HEK293 (cell line): ENCODE measurements around the gene AATF.

Experiments
- CTCF ChIA-PET: fragments of 350-600 bp; formaldehyde crosslinking; extraction: SDS; loops from one replicate; lab custom pipeline; 2021; ENCODE audit warnings: antibody characterized with exemption; lab: Yijun Ruan, JAX
- POLR2A ChIA-PET: fragments of 300-600 bp; formaldehyde crosslinking; extraction: SDS; loops from one replicate; lab custom pipeline; 2020; ENCODE audit warnings: antibody characterized with exemption, inconsistent platforms; lab: Yijun Ruan, JAX
- H3K27ac ChIP-seq: fragments of 200-500 bp; sonication (Bioruptor generic); 2 replicates; pipeline ENCODE4 v1.5.1; 2014; ENCODE audit warnings: low read depth, low read length, control low read depth, inconsistent platforms; ENCODE audit errors: extremely low read depth
- H3K36me3 ChIP-seq, 2 experiments: fragments of 200-500 bp in 1 of 2; sonication (Bioruptor generic) in 1 of 2; 1 replicate in 1 of 2; 2 replicates in 1 of 2; pipeline ENCODE4 v1.5.1; 2014 to 2017; ENCODE audit warnings: inconsistent platforms in 2 of 2, low read length in 2 of 2; ENCODE audit not compliant: control insufficient read depth in 2 of 2, insufficient read depth in 1 of 2
- H3K4me1 ChIP-seq: fragments of 200-500 bp; sonication (Bioruptor generic); 2 replicates; pipeline ENCODE4 v1.5.1; 2014; ENCODE audit warnings: mild to moderate bottlenecking, low read length, inconsistent platforms; ENCODE audit not compliant: control insufficient read depth, insufficient read depth
- H3K4me3 ChIP-seq: 2 replicates; pipeline ENCODE4 v1.5.1; 2011; ENCODE audit warnings: low read depth, mild to moderate bottlenecking, control low read depth, low read length, moderate library complexity
- H3K9me3 ChIP-seq: fragments of 200-500 bp; sonication (Bioruptor generic); 2 replicates; pipeline ENCODE4 v1.5.1; 2014; ENCODE audit warnings: low read depth, low read length, inconsistent platforms; ENCODE audit not compliant: control insufficient read depth, insufficient read depth
- EGR2 ChIP-seq: fragments of 450-650 bp; formaldehyde crosslinking; IDR thresholded peaks from 2 replicates; pipeline ENCODE4 v1.5.1; 2016; ENCODE audit warnings: low read depth, missing biosample characterization, missing genetic modification characterization
- HIC1 ChIP-seq: fragments of 450-650 bp; formaldehyde crosslinking; IDR thresholded peaks from 2 replicates; pipeline ENCODE4 v1.5.1; 2016; ENCODE audit warnings: missing biosample characterization, missing genetic modification characterization
- MEIS1 ChIP-seq: sonication (generic); formaldehyde crosslinking; IDR thresholded peaks from 2 replicates; pipeline ENCODE4 v1.8.1; 2022; ENCODE audit warnings: missing genetic modification reagents, mild to moderate bottlenecking, borderline replicate concordance
- MZF1 ChIP-seq: fragments of 450-650 bp; formaldehyde crosslinking; IDR thresholded peaks from 2 replicates; pipeline ENCODE4 v1.5.1; 2017; ENCODE audit warnings: missing biosample characterization, missing genetic modification characterization, borderline replicate concordance
- OVOL3 ChIP-seq: fragments of 450-650 bp; formaldehyde crosslinking; IDR thresholded peaks from 2 replicates; pipeline ENCODE4 v1.5.1; 2016; ENCODE audit warnings: missing biosample characterization, missing genetic modification characterization
- PRDM1 ChIP-seq: fragments of 450-650 bp; formaldehyde crosslinking; IDR thresholded peaks from 2 replicates; pipeline ENCODE4; 2016; ENCODE audit warnings: missing biosample characterization, missing genetic modification characterization
- SALL2 ChIP-seq: fragments of 450-650 bp; formaldehyde crosslinking; IDR thresholded peaks from 2 replicates; pipeline ENCODE4 v1.5.0; 2017; ENCODE audit warnings: missing biosample characterization, mild to moderate bottlenecking, missing genetic modification characterization, borderline replicate concordance
- SCRT2 ChIP-seq: fragments of 450-650 bp; formaldehyde crosslinking; IDR thresholded peaks from 2 replicates; pipeline ENCODE4 v1.5.1; 2016; ENCODE audit warnings: missing biosample characterization, missing genetic modification characterization
- WT1 ChIP-seq: fragments of 450-650 bp; formaldehyde crosslinking; IDR thresholded peaks from 2 replicates; pipeline ENCODE4 v1.5.1; 2016; ENCODE audit warnings: missing biosample characterization, missing genetic modification characterization
- YY1 ChIP-seq: fragments of 450-650 bp; formaldehyde crosslinking; IDR thresholded peaks from 2 replicates; pipeline ENCODE4 v1.5.1; 2018; ENCODE audit warnings: missing biosample characterization, missing genetic modification characterization
- ZBTB17 ChIP-seq: fragments of 450-650 bp; formaldehyde crosslinking; IDR thresholded peaks from 2 replicates; pipeline ENCODE4 v1.5.1; 2016; ENCODE audit warnings: missing biosample characterization, missing genetic modification characterization
- ZBTB20 ChIP-seq: fragments of 450-650 bp; formaldehyde crosslinking; IDR thresholded peaks from 2 replicates; pipeline ENCODE4 v1.5.1; 2016; ENCODE audit warnings: missing biosample characterization, missing genetic modification characterization
- ZBTB26 ChIP-seq: fragments of 450-650 bp; formaldehyde crosslinking; optimal IDR thresholded peaks from 2 replicates; pipeline ENCODE3; 2016; ENCODE audit warnings: missing biosample characterization, mild to moderate bottlenecking, missing genetic modification characterization
- ZIC2 ChIP-seq: fragments of 450-650 bp; formaldehyde crosslinking; IDR thresholded peaks from 2 replicates; pipeline ENCODE4 v1.5.1; 2016; ENCODE audit warnings: missing biosample characterization, missing genetic modification characterization
- ZNF16 ChIP-seq: fragments of 450-650 bp; formaldehyde crosslinking; IDR thresholded peaks from 2 replicates; pipeline ENCODE4 v1.5.1; 2016; ENCODE audit warnings: low read depth, missing biosample characterization, missing genetic modification characterization
- ZNF2 ChIP-seq: fragments of 450-650 bp; formaldehyde crosslinking; IDR thresholded peaks from 2 replicates; pipeline ENCODE4 v1.5.1; 2016; ENCODE audit warnings: missing biosample characterization, missing genetic modification characterization
- ZNF214 ChIP-seq: fragments of 450-650 bp; formaldehyde crosslinking; IDR thresholded peaks from 2 replicates; pipeline ENCODE4 v1.5.1; 2017; ENCODE audit warnings: missing biosample characterization, mild to moderate bottlenecking, missing genetic modification characterization, borderline replicate concordance
- ZNF221 ChIP-seq: fragments of 450-650 bp; formaldehyde crosslinking; IDR thresholded peaks from 2 replicates; pipeline ENCODE4 v1.5.1; 2017; ENCODE audit warnings: missing biosample characterization, missing genetic modification characterization, borderline replicate concordance
- ZNF302 ChIP-seq: fragments of 450-650 bp; formaldehyde crosslinking; IDR thresholded peaks from 2 replicates; pipeline ENCODE4 v1.5.1; 2016; ENCODE audit warnings: missing biosample characterization, missing genetic modification characterization, low read depth
- ZNF341 ChIP-seq: fragments of 450-650 bp; formaldehyde crosslinking; IDR thresholded peaks from 2 replicates; pipeline ENCODE4; 2016; ENCODE audit warnings: low read depth, missing biosample characterization, missing genetic modification characterization
- ZNF350 ChIP-seq: fragments of 450-650 bp; formaldehyde crosslinking; IDR thresholded peaks from 2 replicates; pipeline ENCODE4 v1.5.0; 2017; ENCODE audit warnings: missing biosample characterization, mild to moderate bottlenecking, missing genetic modification characterization
- ZNF366 ChIP-seq: fragments of 450-650 bp; formaldehyde crosslinking; conservative IDR thresholded peaks from 2 replicates; pipeline ENCODE4 v1.5.1; 2016; ENCODE audit warnings: missing biosample characterization, missing genetic modification characterization
- ZNF530 ChIP-seq: fragments of 450-650 bp; formaldehyde crosslinking; IDR thresholded peaks from 2 replicates; pipeline ENCODE4 v1.5.1; 2016; ENCODE audit warnings: low read depth, missing biosample characterization, missing genetic modification characterization
- ZNF596 ChIP-seq: fragments of 450-650 bp; IDR thresholded peaks from 2 replicates; pipeline ENCODE4 v1.5.0; 2018; ENCODE audit warnings: missing biosample characterization, mild to moderate bottlenecking, missing genetic modification characterization, moderate library complexity
- ZNF600 ChIP-seq: fragments of 450-650 bp; formaldehyde crosslinking; IDR thresholded peaks from 2 replicates; pipeline ENCODE4 v1.5.1; 2016; ENCODE audit warnings: missing biosample characterization, missing genetic modification characterization
- ZNF677 ChIP-seq: fragments of 450-650 bp; IDR thresholded peaks from 2 replicates; pipeline ENCODE4 v1.5.0; 2018; ENCODE audit warnings: missing biosample characterization, mild to moderate bottlenecking, missing genetic modification characterization, moderate library complexity
- TF ChIP-seq, protein P1 (sequence below): fragments of 450-650 bp; formaldehyde crosslinking; IDR thresholded peaks from 2 replicates; pipeline ENCODE4 v1.5.1; 2016; ENCODE audit warnings: missing biosample characterization, missing genetic modification characterization
- TF ChIP-seq, protein P2 (sequence below): fragments of 450-650 bp; formaldehyde crosslinking; IDR thresholded peaks from 2 replicates; pipeline ENCODE4 v1.5.1; 2016; ENCODE audit warnings: missing biosample characterization, missing genetic modification characterization

The AATF gene

DNA sequence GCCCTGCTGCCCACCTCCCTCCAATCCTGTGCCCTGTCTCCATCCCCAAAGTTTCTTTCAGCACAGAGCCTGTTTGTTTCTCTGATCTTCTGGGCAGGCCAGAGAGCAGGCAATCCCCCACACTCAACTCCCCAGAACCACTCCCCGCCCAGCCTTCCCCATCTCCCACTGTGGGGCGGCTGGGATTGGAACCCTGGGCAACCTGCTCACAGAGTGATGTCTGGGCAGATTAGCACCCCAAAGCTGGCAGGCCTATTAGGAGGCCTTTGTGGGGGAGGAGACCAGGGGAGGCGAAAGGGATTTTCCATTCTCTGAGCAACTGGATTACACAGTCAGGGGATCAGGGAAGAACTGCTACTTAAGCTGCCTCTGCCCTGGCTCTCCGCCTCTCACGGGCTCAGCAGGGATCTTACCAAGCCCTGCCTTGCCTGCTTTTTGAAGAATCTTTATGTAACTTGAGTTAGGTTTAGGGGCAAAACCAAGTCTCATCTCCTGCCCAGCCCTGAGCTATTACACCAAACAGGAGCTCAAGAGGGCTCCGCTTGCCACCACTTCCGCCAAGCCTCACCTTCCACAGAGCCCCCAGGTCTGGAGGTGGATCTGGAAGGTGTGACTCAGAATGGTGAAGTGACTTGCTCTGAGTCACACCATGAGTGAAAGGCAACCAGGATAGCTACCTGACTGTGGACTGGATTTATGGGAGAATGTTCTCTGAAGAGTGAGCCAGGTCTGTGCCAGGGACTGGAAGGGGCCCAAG lies 27.5 kb upstream of the AATF start (continued):
- TF ChIP-seq ZIC2 (tag by site-specific recombination): peak; percentile 56; the same call in 1 of the 2 replicates
- TF ChIP-seq ZBTB26 (tag by site-specific recombination): no peak
- TF ChIP-seq SALL2: no peak
- TF ChIP-seq, protein P1, sequence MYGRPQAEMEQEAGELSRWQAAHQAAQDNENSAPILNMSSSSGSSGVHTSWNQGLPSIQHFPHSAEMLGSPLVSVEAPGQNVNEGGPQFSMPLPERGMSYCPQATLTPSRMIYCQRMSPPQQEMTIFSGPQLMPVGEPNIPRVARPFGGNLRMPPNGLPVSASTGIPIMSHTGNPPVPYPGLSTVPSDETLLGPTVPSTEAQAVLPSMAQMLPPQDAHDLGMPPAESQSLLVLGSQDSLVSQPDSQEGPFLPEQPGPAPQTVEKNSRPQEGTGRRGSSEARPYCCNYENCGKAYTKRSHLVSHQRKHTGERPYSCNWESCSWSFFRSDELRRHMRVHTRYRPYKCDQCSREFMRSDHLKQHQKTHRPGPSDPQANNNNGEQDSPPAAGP (tag by site-specific recombination): peak; percentile 23; the same call in 1 of the 2 replicates
- peak; percentile 5; the same call in 1 of the 2 replicates for TF ChIP-seq EGR2 (tag by site-specific recombination)
- peak; percentile 82; the same call in 1 of the 2 replicates for TF ChIP-seq PRDM1 (tag by site-specific recombination)
- peak; percentile 93 for TF ChIP-seq MZF1 (tag by site-specific recombination)
- peak; percentile 53; the same call in 1 of the 2 replicates for TF ChIP-seq WT1 (tag by site-specific recombination)
- TF ChIP-seq HIC1 (tag by site-specific recombination): 0 out of 2 replicates have a peak, but pooled peaks have one; percentile 11
- TF ChIP-seq OVOL3 (tag by site-specific recombination): no peak
- TF ChIP-seq ZNF600 (tag by site-specific recombination): peak; percentile 94
- TF ChIP-seq ZNF366 (tag by site-specific recombination): peak; percentile 57
- TF ChIP-seq ZNF350 (tag by site-specific recombination): no peak
- peak; percentile 65 for TF ChIP-seq ZBTB17 (tag by site-specific recombination)
- TF ChIP-seq, protein P2, sequence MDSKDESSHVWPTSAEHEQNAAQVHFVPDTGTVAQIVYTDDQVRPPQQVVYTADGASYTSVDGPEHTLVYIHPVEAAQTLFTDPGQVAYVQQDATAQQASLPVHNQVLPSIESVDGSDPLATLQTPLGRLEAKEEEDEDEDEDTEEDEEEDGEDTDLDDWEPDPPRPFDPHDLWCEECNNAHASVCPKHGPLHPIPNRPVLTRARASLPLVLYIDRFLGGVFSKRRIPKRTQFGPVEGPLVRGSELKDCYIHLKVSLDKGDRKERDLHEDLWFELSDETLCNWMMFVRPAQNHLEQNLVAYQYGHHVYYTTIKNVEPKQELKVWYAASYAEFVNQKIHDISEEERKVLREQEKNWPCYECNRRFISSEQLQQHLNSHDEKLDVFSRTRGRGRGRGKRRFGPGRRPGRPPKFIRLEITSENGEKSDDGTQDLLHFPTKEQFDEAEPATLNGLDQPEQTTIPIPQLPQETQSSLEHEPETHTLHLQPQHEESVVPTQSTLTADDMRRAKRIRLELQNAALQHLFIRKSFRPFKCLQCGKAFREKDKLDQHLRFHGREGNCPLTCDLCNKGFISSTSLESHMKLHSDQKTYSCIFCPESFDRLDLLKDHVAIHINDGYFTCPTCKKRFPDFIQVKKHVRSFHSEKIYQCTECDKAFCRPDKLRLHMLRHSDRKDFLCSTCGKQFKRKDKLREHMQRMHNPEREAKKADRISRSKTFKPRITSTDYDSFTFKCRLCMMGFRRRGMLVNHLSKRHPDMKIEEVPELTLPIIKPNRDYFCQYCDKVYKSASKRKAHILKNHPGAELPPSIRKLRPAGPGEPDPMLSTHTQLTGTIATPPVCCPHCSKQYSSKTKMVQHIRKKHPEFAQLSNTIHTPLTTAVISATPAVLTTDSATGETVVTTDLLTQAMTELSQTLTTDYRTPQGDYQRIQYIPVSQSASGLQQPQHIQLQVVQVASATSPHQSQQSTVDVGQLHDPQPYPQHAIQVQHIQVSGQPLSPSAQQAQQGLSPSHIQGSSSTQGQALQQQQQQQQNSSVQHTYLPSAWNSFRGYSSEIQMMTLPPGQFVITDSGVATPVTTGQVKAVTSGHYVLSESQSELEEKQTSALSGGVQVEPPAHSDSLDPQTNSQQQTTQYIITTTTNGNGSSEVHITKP (tag by site-specific recombination): peak; percentile 67
- TF ChIP-seq MEIS1 (CRISPR knock-in tag): no peak

DNA sequence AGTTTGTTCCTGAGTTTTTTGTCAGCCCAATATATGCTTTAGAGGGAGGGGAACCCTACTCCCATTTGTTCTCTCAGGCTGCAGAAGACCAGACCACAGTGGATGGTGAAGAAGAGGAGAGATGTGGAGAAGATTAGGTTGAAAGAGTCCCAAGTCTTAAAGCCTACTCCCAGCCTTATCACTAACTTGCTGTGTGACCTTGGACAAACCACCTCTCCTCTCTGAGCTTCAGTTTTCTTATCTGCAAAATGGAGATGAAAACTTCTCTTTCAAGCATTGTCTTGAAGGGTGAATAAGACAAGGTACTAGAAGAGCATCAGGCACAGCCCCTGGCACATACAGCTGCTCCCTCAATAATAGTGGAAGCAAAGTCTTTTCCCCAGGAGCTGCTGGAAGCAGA lies 26.6 kb upstream of the AATF start:
- peaks cover 16% of the 10 kb centered on the region for H3K4me1 ChIP-seq
- no peak overlapping the region for H3K4me3 ChIP-seq
- ChIA-PET POLR2A (interaction anchor here (0.6 to 5.4 kb wide), 3 partner anchors 15 to 1492 kb away, joined by 6 to 56 read pairs (median 7); partner anchors contain the start of gene LHX1), CTCF (interaction anchor here (0.6 to 1.6 kb wide), 3 partner anchors 70 to 126 kb away, joined by 3 to 4 read pairs (median 3); no protein-coding TSS in a partner anchor)
- H3K27ac ChIP-seq: no peak overlapping the region
- no peaks in the 10 kb centered on the region for H3K36me3 ChIP-seq
- H3K9me3 ChIP-seq: no peaks in the 10 kb centered on the region
- TF ChIP-seq MZF1 (tag by site-specific recombination) (no peak), ZNF677 (tag by site-specific recombination) (no peak), ZIC2 (tag by site-specific recombination) (no peak), ZNF214 (no peak), ZBTB20 (tag by site-specific recombination) (no peak), ZNF2 (tag by site-specific recombination) (no peak), ZNF302 (no peak), YY1 (tag by site-specific recombination) (no peak), ZNF600 (tag by site-specific recombination) (no peak), ZNF16 (tag by site-specific recombination) (no peak), ZNF221 (tag by site-specific recombination) (no peak), ZNF530 (no peak), ZNF596 (tag by site-specific recombination) (no peak), ZNF341 (tag by site-specific recombination) (no peak), SCRT2 (tag by site-specific recombination) (no peak)
